ENCODE measurements around the gene PLEKHH3. TPM values are rescaled to one million over a fixed set of nuclear protein-coding genes. Genes with fewer than 3 reads are reported as not detected.

Gene PLEKHH3
- total and polyA plus RNA-seq, 8 donors = 22.5 to 55.5 (median 35.0) TPM

DNA sequence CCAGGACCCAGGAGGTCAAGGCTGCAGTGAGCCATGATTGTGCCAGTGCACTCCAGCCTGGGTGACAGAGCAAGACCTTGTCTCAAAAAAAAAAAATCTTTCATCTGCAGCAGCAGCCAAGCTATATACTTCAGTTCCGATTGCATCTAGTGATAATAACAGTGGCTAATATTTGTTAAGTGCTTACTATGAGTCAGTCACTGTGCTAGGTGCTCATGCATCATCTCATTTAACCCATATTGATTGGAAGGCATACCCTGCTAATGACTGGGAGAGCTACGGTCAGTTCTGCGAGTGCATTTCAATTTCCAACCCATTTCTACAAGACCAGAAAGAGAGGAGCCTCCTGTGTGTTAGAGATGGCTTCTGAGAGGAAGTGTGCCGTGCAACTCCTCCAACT is 25.4 kb downstream of the PLEKHH3 start:
- H3K9me3 ChIP-seq = no peaks in the 10 kb centered on the region
- H3K27me3 ChIP-seq = peaks cover 0 to 14% of the 10 kb centered on the region in 2 donors
- no peak for ATAC-seq
- H3K36me3 ChIP-seq = no peaks in the 10 kb centered on the region
- TF ChIP-seq, protein P1, sequence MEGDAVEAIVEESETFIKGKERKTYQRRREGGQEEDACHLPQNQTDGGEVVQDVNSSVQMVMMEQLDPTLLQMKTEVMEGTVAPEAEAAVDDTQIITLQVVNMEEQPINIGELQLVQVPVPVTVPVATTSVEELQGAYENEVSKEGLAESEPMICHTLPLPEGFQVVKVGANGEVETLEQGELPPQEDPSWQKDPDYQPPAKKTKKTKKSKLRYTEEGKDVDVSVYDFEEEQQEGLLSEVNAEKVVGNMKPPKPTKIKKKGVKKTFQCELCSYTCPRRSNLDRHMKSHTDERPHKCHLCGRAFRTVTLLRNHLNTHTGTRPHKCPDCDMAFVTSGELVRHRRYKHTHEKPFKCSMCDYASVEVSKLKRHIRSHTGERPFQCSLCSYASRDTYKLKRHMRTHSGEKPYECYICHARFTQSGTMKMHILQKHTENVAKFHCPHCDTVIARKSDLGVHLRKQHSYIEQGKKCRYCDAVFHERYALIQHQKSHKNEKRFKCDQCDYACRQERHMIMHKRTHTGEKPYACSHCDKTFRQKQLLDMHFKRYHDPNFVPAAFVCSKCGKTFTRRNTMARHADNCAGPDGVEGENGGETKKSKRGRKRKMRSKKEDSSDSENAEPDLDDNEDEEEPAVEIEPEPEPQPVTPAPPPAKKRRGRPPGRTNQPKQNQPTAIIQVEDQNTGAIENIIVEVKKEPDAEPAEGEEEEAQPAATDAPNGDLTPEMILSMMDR (IDR thresholded peaks at IDR 0.05) = no peak
- DNase-seq = no peak
- no peak overlapping the region for H3K27ac ChIP-seq
- H3K4me3 ChIP-seq = no peak overlapping the region
- peaks cover 0 to 4% of the 10 kb centered on the region in 2 donors for H3K4me1 ChIP-seq
- intact Hi-C loops (cut with DNase I) = no loop called here

- Histone ChIP-seq H3K9me3 (no peaks in the 10 kb centered on the region), H3K27me3 (peaks cover 0 to 5% of the 10 kb centered on the region in 2 donors), H3K4me3 (no peak overlapping the region), H3K36me3 (no peaks in the 10 kb centered on the region), H3K27ac (no peak overlapping the region), H3K4me1 (no peaks in the 10 kb centered on the region)
- DNase-seq (no peak), ATAC-seq (no peak)
- TF ChIP-seq, protein P1 (IDR thresholded peaks at IDR 0.05) = no peak
- intact Hi-C loops (cut with DNase I) = no loop called here
These were observed 29.0 kb downstream of the PLEKHH3 start for GRCh38 chr17:42647778-42648177.

- H3K4me1 ChIP-seq = no peaks in the 10 kb centered on the region
- TF ChIP-seq, protein P1 (IDR thresholded peaks at IDR 0.05) = no peak
- ATAC-seq = no peak
- no peaks in the 10 kb centered on the region for H3K36me3 ChIP-seq
- no peaks in the 10 kb centered on the region for H3K9me3 ChIP-seq
- DNase-seq = no peak
- intact Hi-C loops (cut with DNase I) = no loop called here
- H3K27ac ChIP-seq = no peak overlapping the region
- no peak overlapping the region for H3K4me3 ChIP-seq
- H3K27me3 ChIP-seq = peaks cover 0 to 10% of the 10 kb centered on the region in 2 donors
These were observed 34.5 kb downstream of the PLEKHH3 start for GRCh38 chr17:42642336-42642735.

GRCh38 chr17:42640121-42640520 is 36.7 kb downstream of the PLEKHH3 start:
- TF ChIP-seq, protein P1 (IDR thresholded peaks at IDR 0.05) = no peak

GRCh38 chr17:42639525-42640113 is 37.2 kb downstream of the PLEKHH3 start:
- Histone ChIP-seq H3K27ac (no peak overlapping the region), H3K36me3 (no peaks in the 10 kb centered on the region), H3K4me1 (no peaks in the 10 kb centered on the region), H3K4me3 (no peak overlapping the region), H3K9me3 (no peaks in the 10 kb centered on the region), H3K27me3 (peaks cover 0 to 10% of the 10 kb centered on the region in 2 donors)
- ATAC-seq = no peak
- intact Hi-C loops (cut with DNase I) = no loop called here
- TF ChIP-seq, protein P1 (IDR thresholded peaks at IDR 0.05) = no peak
- DNase-seq = no peak

More at GRCh38 chr17:42640121-42640520, 36.7 kb downstream of the PLEKHH3 start:
- intact Hi-C loops (cut with DNase I) = no loop called here
- ATAC-seq (no peak), DNase-seq (no peak)
- no peaks in the 10 kb centered on the region for H3K4me1 ChIP-seq
- no peak overlapping the region for H3K4me3 ChIP-seq
- no peaks in the 10 kb centered on the region for H3K9me3 ChIP-seq
- no peak overlapping the region for H3K27ac ChIP-seq
- H3K27me3 ChIP-seq = peaks cover 0 to 10% of the 10 kb centered on the region in 2 donors
- no peaks in the 10 kb centered on the region for H3K36me3 ChIP-seq
